ENCODE data around the gene TUG1.

Gene TUG1

GRCh38 chr22:30947816-30948454 is 21.1 kb upstream of the TUG1 start:
- DNase-seq (ENCODE audit: low read depth, low spot score), result no peak

- no peak for DNase-seq (ENCODE audit: low read depth, low spot score)
Observed at GRCh38 chr22:30948930-30949342, 20.1 kb upstream of the TUG1 start.

- no peak for DNase-seq (ENCODE audit: low read depth, low spot score)
Observed at GRCh38 chr22:30949934-30950660, 19.0 kb upstream of the TUG1 start.

GRCh38 chr22:30953206-30953605 is 15.9 kb upstream of the TUG1 start:
- DNase-seq (ENCODE audit: low read depth, low spot score), result no peak

GRCh38 chr22:30955153-30955552 is 13.9 kb upstream of the TUG1 start:
- DNase-seq (ENCODE audit: low read depth, low spot score), result no peak

- DNase-seq (ENCODE audit: low read depth, low spot score), result no peak
Observed at GRCh38 chr22:30964858-30965257, 4.2 kb upstream of the TUG1 start.

GRCh38 chr22:30968015-30968923 is 796 bp upstream of the TUG1 start, which contains the start of gene MORC2:
TSS of gene MORC2 (minus strand) at chr22:30968774. CDS start at chr22:30967889, 885 bp downstream.
- no peak for DNase-seq (ENCODE audit: low read depth, low spot score)

GRCh38 chr22:30969532-30970355 is 679 bp downstream of the TUG1 start:
- DNase-seq (ENCODE audit: low read depth, low spot score), result no peak

- DNase-seq (ENCODE audit: low read depth, low spot score), result no peak
Observed at GRCh38 chr22:30970356-30970746, 1.3 kb downstream of the TUG1 start.

- no peak for DNase-seq (ENCODE audit: low read depth, low spot score)
Observed at GRCh38 chr22:30978304-30978962, 9.4 kb downstream of the TUG1 start.

- DNase-seq (ENCODE audit: low read depth, low spot score), result no peak
Observed at GRCh38 chr22:30979932-30980331, 10.9 kb downstream of the TUG1 start.

- no peak for DNase-seq (ENCODE audit: low read depth, low spot score)
Observed at GRCh38 chr22:30982512-30982911, 13.4 kb downstream of the TUG1 start.

GRCh38 chr22:30984317-30984716 is 15.3 kb downstream of the TUG1 start:
- DNase-seq (ENCODE audit: low read depth, low spot score), result no peak

- DNase-seq (ENCODE audit: low read depth, low spot score), result no peak
Observed at GRCh38 chr22:30985561-30986208, 16.6 kb downstream of the TUG1 start.

GRCh38 chr22:30989474-30989873 is 20.4 kb downstream of the TUG1 start:
- no peak for DNase-seq (ENCODE audit: low read depth, low spot score)

GRCh38 chr22:30990690-30991089 is 21.6 kb downstream of the TUG1 start:
- no peak for DNase-seq (ENCODE audit: low read depth, low spot score)

- DNase-seq (ENCODE audit: low read depth, low spot score), result no peak
Observed at GRCh38 chr22:30992565-30992964, 23.5 kb downstream of the TUG1 start.

- DNase-seq (ENCODE audit: low read depth, low spot score), result no peak
Observed at GRCh38 chr22:30994960-30995359, 25.9 kb downstream of the TUG1 start.

GRCh38 chr22:30996462-30996861 is 27.4 kb downstream of the TUG1 start:
- no peak for DNase-seq (ENCODE audit: low read depth, low spot score)

- no peak for DNase-seq (ENCODE audit: low read depth, low spot score)
Observed at GRCh38 chr22:30998329-30998728, 29.3 kb downstream of the TUG1 start.
